ENCODE results near the gene WDCP.

WDCP gene

GRCh38 chr2:23988371-23988770 lies 58.8 kb downstream of the WDCP start:
- peak; percentile 41 to 63 for DNase-seq

Data from Kasumi-1 (cell line).